Femur (tissue), 1 donor: ENCODE data around the gene ARID5A.
"Not testable (repeated sequence)": the region's sequence is repeated elsewhere in the genome, so short reads cannot be mapped to it uniquely, and the experiment has no call there.

Source experiments
- DNase-seq: peaks from one replicate; pipeline ENCODE4 v3.0.0-alpha.2; 2017

The ARID5A gene

GRCh38 chr2:96557421-96557820 is 20.9 kb downstream of the ARID5A start:
- not testable (repeated sequence) for DNase-seq

DNA sequence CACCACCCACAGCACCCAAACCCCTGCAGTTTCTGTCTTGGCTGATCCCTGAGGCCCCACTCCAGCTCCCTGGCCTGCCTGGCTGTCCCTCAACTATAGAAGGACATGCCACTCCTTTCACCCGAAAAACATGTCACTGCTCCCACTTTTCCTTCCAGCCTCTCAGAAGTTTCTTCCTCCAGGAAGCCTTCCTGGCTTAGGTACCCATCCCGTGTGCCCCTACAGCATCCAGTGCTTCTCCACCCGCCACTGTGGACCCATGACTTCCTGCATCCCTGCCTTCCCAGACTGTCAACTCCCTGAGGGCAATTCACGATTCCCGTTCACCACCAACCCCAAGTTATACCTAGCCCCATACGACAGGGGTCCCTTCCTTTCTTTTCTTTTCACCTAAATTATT is 21.5 kb downstream of the ARID5A start:
- DNase-seq: no peak

DNA sequence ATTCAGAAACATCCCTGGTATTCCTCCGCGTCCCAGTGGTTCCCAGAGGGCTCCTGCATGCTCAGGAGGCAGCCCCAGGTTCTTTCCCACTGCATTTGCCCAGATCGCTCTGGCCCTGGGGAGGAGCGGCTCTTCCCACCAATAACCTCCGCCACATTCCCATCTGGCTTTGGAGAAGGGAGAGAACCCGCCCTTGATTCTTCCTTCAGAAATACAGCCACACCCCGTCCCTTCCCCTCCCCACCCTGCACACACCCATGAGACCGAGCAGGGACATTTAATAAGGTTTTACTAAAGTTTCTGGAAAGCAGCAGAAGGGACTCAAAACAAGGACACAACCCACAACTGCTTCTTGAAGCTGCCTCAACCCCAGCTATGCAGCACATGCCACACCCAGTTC is 21.9 kb downstream of the ARID5A start:
- no peak for DNase-seq

- no peak for DNase-seq
Measured at GRCh38 chr2:96564026-96564425, 27.5 kb downstream of the ARID5A start.

GRCh38 chr2:96564563-96564962 is 28.0 kb downstream of the ARID5A start:
- no peak for DNase-seq

GRCh38 chr2:96565111-96565510 is 28.6 kb downstream of the ARID5A start:
- DNase-seq: no peak

GRCh38 chr2:96568094-96568493 is 31.5 kb downstream of the ARID5A start:
- DNase-seq: no peak

- DNase-seq: no peak
Measured at GRCh38 chr2:96574364-96574763, 37.8 kb downstream of the ARID5A start.

DNA sequence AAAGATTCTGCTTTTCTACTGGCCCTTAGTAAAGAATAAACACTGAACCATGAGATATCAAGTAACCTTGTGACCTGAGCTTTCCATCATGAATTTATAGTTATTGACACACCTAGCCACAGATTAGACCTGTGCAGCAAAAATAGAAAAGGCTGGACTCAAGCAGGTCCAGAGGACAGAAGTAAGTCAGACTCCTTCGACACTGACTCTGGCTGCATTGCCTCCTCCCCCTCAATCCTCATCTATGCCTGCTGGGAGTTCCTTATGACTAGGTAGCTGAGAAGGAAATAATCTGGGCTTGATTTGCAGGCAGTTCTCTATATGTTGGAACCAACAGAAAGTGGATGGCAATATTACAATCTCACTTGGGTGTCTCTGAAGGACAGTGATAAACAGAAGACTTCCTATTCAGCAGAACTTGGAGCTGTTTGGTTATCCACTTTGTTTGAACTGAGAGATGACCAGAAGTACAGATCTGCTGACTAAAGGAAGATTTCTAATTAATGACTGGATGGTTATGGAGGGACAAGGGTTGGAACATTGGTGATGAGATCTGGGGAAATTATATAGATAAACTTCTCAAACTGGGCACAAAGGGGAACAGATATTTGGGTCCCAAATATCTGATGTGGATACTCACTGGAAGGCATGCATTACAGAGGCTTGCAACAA is 39.4 kb downstream of the ARID5A start:
- DNase-seq: no peak

DNA sequence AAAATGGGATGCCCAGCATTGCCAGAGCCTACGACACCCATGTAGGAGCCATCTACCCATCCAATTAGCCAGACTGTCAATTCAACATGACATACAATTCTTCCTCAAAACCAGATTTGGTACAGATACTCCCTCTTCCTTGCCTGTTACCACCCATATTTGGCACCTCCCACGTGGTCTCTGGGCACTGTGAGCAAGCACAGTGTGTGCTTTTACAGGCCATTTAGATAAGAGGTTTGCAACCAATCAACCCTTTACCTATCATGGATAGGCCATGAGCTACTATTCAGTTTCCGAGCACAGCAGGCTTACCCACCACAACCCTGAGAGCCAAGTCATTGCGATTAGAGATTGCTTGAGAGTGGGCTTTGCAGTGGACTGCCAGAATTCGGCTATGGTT is 40.9 kb downstream of the ARID5A start:
- DNase-seq: no peak

- DNase-seq: no peak
Measured at GRCh38 chr2:96578731-96579130, 42.2 kb downstream of the ARID5A start.

- DNase-seq: no peak
Measured at GRCh38 chr2:96579422-96579821, 42.9 kb downstream of the ARID5A start.

DNA sequence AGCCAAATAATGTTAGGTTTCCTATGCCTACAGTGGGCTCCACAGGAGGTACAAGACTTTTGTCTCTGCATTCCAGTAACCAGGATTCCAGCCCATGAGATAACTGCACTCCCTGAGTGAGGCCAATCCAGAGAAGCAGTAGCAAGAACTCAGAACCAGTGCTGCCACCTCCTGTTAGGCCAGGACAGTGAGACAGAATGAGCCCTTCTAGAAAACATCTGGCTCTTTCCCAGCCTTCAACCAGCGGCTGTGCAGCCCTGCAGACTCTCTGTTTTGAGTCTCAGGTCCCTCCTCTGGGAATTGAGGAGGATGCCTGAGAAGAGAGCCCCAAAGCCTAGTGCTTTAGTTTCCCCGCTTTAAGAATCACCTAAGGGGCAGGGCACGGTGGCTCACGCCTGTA is 44.2 kb downstream of the ARID5A start:
- no peak for DNase-seq

DNA sequence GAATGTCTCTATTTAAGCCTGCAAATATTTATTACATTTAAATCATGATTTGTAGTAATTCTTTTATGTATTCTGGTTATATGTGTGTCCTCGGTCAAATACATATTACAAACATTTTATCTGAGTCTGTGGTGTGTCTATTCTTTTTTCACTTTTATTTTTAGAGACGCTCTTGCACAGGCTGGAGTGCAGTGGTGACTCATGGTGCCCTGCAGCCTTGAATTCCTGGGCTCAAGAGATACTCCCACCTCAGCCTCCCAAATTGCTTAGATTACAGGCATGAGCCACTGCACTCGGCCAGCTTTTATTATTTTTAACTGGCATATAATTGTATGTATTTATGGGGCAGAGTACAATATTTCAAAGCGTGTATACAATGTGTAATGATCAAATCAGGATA is 47.5 kb downstream of the ARID5A start:
- DNase-seq: no peak

- no peak for DNase-seq
Measured at GRCh38 chr2:96587843-96588242, 51.3 kb downstream of the ARID5A start.

DNA sequence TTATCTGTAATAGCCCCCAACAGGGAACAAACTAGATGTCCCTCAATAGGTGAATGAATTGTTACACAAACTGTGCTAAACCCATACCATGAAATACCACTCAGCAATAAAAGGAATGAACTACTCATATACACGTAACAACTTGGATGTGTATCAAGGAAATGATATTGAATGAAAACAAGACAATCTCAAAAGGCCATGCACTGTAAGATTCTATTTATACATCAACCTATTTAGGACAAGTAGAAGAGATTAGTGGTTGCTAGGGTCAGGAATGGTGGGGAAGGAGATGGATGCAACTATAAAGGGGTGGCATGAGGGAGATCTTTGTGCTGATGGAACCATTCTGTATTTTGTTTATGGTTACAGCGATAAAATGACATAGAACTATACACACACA is 54.5 kb downstream of the ARID5A start:
- DNase-seq: no peak

- no peak for DNase-seq
Measured at GRCh38 chr2:96591494-96591893, 54.9 kb downstream of the ARID5A start.

GRCh38 chr2:96594282-96594681 is 57.7 kb downstream of the ARID5A start:
- DNase-seq: no peak

DNA sequence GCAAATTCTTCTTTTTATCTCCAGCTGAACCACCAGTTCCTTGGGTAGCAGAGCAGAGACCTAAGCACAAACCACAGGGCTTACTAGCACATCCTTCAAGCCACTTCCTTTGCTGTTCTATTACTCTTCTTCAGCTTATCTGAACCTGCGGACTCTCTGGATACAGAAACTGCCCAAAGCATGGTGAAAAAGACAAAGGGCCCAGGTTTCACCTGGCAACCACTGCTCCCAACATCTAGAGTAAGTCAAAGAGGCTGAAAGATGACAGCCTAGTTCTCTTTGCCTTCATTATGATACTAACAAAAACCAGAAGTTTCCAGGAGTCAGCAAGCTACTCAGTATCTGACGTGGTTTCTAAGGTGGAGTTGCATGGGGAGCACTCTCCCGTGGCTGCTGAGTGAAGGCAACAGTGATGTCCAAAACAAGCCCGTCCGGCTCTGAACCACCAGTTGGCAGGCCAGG is 58.2 kb downstream of the ARID5A start:
- DNase-seq: no peak

- DNase-seq: no peak
Measured at GRCh38 chr2:96596596-96596995, 60.0 kb downstream of the ARID5A start.

- no peak for DNase-seq
Measured at GRCh38 chr2:96599941-96600340, 63.4 kb downstream of the ARID5A start.

DNA sequence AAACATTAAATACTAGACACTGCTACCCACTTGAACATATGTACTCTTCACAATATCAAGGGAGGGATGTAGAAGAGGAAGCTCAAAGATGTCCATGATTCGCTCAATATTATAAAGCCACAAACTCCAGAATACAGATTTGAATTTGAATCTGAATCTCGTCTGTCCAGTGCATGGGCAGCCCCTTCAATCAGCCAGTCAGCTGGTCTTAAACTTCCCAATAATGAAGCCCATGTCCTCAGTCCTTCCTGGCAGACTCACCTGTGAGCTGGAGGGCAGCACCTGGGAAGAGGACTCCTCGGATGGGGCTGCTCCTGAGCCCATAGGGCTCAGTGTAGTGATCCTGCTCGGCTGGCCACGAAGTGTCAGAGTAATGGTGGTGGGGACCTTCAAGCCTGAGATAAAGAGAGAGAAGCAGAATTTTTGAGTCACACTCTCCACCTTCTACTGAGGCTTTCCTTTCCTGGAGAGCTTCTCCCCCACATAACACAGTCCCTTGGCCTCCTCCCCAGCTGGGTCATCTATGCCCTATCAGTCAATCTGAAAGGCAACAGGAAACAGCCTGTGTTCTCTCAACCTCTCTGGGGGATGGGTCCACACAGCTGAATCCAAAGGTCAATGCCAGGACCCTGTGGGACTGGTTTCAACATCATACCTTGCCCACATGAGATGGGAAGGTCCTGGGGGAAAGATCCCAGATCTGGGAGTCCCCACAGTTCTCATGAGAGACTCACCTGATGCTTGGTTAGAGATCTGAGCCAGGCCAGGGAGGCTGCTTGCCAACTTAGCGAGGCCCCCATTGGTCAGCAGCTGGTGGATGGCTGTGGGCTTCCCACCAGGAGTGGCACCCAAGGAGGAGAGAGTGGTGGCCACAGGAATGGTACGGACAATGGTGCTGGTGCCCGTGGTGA is 65.1 kb downstream of the ARID5A start:
- no peak for DNase-seq
